ENCODE measurements around the gene MIOX. TPM values are rescaled to one million over a fixed set of nuclear protein-coding genes. Genes with fewer than 3 reads are reported as not detected.
A peak's percentile ranks its signal among the peaks of the same experiment; 100 is the strongest.

Gene MIOX
- 0.29 TPM in 1 of 2 replicates, not detected in the other for total RNA-seq

DNA sequence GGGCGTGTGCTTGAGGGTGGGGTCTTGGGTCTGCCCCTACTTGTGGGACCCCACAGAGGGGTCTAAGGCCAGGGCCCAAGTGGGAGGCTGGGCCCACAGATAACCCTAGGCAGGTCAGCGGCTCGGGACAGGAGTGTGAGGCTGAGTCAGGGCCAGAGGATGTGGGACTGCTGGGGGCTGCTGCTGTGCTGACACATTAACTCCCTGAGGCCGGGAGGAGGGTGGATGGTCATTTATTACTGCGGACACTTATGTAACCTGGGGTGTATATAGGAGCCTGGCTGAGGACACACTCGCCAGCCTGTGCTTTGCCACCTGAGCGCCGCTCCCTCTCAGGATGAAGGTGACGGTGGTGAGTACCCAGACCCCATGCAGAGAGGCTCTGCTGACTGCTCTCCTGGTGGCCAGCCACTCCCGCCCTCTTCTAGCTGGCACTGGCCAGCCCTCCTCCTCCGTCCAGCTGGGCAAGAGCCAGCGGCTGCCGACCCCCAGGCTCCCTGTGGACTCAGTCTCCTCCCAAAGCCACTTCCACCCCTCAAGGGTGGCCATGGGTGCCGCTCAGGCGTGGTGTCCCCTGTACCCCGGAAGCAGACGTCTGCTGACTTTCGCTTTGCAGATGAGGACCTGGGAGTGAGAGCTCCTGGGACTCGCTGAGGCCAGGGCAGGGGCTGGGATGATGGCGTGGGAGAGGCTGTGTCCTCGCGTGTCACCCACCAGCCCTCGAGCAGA, at the start of gene MIOX:
Gene MIOX, plus strand, starts transcription at position 299 of the 729 bp plus-strand sequence. Its CDS starts 39 bp downstream, at position 338.
- peaks cover 2% of the 10 kb centered on the region for H3K27me3 Mint-ChIP-seq (ENCODE audit: insufficient read depth)
- no peak within 1 kb of the TSS for H3K27ac Mint-ChIP-seq
- no peak for DNase-seq (ENCODE audit: low spot score)
- no peak within 1 kb of the TSS for H3K4me3 Mint-ChIP-seq
- H3K9me3 Mint-ChIP-seq: no peaks in the 10 kb centered on the region
- intact Hi-C loops (cut with micrococcal nuclease): no loop called here
- peaks cover 7% of the 10 kb centered on the region for H3K4me1 Mint-ChIP-seq (ENCODE audit: low read depth)
- H3K36me3 Mint-ChIP-seq (ENCODE audit: low read depth): no peaks in the 10 kb centered on the region

DNA sequence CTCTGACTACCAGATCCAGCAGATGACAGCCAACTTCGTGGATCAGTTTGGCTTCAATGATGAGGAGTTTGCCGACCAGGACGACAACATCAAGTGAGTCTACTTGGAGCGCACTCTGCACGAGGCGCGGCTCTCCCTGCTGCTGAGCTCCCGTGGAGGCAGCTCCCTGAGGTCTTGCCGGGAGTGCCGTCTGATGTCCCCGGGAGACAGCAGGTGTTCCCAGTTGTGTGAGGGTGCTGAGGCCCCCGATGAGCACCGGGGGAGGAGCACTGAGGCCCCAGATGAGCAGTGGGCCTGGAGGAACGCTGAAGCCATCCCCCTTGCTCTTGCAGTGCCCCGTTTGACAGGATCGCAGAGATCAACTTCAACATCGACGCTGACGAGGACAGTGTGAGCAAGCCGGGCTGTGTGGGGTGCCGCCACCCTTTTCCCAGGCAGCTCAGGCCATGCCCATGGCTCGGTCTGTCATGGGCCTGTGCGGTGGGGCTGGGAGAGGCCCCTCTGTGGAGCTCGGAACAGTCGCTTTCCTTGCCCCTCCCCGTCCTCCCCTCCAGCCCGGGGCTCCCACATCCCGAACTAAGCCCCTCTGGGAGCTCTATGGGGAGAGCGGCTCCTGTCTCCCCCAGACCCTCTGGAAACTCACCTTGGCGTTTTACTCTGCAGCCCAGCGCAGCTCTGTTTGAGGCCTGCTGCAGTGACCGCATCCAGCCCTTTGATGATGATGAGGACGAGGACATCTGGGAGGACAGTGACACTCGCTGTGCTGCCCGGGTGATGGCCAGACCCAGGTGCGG, 49.0 kb upstream of the MIOX start:
- intact Hi-C loops (cut with micrococcal nuclease): no loop called here
- H3K27me3 Mint-ChIP-seq (ENCODE audit: insufficient read depth): no peaks in the 10 kb centered on the region

GRCh38 chr22:50438305-50439275, 48.1 kb upstream of the MIOX start:
- Mint-ChIP-seq H3K36me3 (ENCODE audit: low read depth) (peaks cover 6% of the 10 kb centered on the region), H3K27ac (no peak overlapping the region), H3K9me3 (no peaks in the 10 kb centered on the region), H3K4me1 (ENCODE audit: low read depth) (no peaks in the 10 kb centered on the region), H3K27me3 (ENCODE audit: insufficient read depth) (no peaks in the 10 kb centered on the region), H3K4me3 (no peak overlapping the region)
- intact Hi-C loops (cut with micrococcal nuclease): no loop called here
- DNase-seq (ENCODE audit: low spot score): no peak

More for the DNA sequence above, 49.0 kb upstream of the MIOX start:
- Mint-ChIP-seq H3K9me3 (no peaks in the 10 kb centered on the region), H3K4me1 (ENCODE audit: low read depth) (no peaks in the 10 kb centered on the region), H3K36me3 (ENCODE audit: low read depth) (peaks cover 4% of the 10 kb centered on the region), H3K4me3 (no peak overlapping the region), H3K27ac (no peak overlapping the region)
- no peak for DNase-seq (ENCODE audit: low spot score)

DNA sequence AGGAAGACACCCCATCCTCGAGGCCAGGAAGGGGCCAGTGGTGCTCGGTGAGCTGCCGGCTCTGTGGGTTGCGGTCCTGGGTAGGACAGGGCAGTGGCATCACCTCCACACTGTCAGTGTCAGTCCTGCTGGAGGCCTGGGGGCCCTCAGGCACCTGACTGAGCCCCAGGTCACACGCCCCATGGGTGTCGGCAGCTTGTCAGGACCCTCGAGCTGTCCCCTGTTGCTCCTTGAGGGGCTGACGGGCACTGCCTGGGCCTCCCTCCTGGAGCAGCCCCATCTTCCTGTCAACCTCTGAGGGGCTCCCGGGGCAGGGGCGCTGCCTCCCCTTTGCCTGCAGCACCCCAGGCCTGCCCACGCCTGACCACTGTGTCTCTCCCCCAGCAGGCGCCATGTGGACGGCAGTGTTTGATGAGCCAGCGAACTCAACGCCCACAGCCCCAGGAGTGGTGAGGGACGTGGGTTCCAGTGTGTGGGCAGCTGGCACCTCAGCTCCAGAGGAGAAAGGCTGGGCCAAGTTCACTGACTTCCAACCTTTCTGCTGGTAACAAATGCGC, 47.3 kb upstream of the MIOX start:
- Mint-ChIP-seq H3K4me3 (no peak overlapping the region), H3K36me3 (ENCODE audit: low read depth) (peaks cover 6% of the 10 kb centered on the region), H3K27me3 (ENCODE audit: insufficient read depth) (no peaks in the 10 kb centered on the region), H3K4me1 (ENCODE audit: low read depth) (no peaks in the 10 kb centered on the region), H3K9me3 (no peaks in the 10 kb centered on the region), H3K27ac (no peak overlapping the region)
- intact Hi-C loops (cut with micrococcal nuclease): no loop called here
- DNase-seq (ENCODE audit: low spot score): no peak

- Mint-ChIP-seq H3K27me3 (ENCODE audit: insufficient read depth) (no peaks in the 10 kb centered on the region), H3K27ac (no peak overlapping the region), H3K4me3 (no peak overlapping the region), H3K4me1 (ENCODE audit: low read depth) (no peaks in the 10 kb centered on the region), H3K36me3 (ENCODE audit: low read depth) (peaks cover 6% of the 10 kb centered on the region), H3K9me3 (no peaks in the 10 kb centered on the region)
- DNase-seq (ENCODE audit: low spot score): no peak
- intact Hi-C loops (cut with micrococcal nuclease): no loop called here
Observed at GRCh38 chr22:50439871-50440331, 46.8 kb upstream of the MIOX start.

- Mint-ChIP-seq H3K4me3 (no peak overlapping the region), H3K9me3 (no peaks in the 10 kb centered on the region), H3K27ac (no peak overlapping the region), H3K27me3 (ENCODE audit: insufficient read depth) (no peaks in the 10 kb centered on the region), H3K4me1 (ENCODE audit: low read depth) (no peaks in the 10 kb centered on the region), H3K36me3 (ENCODE audit: low read depth) (peaks cover 2% of the 10 kb centered on the region)
- intact Hi-C loops (cut with micrococcal nuclease): no loop called here
- no peak for DNase-seq (ENCODE audit: low spot score)
Observed at GRCh38 chr22:50440544-50441249, 46.0 kb upstream of the MIOX start.

DNA sequence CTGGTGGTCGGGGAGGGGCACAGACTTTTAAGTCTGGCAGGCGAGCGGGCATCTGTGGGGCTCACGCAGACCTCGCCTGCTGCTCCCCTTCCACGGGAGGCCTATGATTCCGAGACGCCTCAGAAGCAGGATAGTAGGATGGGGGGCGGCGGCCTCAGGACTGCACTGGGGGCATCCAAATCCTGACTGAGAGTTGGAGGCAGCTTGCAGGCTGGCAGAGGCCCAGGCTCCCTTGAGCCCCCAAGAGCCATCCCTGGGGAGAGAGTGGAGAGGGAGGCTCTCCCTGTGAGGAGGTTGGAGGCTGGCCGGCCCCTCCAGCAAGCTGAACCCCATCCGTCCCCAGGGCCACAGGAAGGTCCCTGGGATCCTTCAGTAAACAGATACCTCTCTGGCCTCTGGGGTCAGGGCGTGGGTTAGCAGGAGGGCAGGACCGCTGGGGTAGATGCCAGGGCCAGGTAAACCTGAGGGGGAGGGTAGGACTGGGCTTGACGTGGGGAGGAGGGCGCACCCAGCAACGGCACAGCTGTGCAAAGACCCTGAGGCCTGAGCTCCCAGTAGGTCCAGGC, 45.1 kb upstream of the MIOX start:
- Mint-ChIP-seq H3K27ac (no peak overlapping the region), H3K36me3 (ENCODE audit: low read depth) (peaks cover 5% of the 10 kb centered on the region), H3K4me3 (no peak overlapping the region), H3K27me3 (ENCODE audit: insufficient read depth) (no peaks in the 10 kb centered on the region), H3K4me1 (ENCODE audit: low read depth) (no peaks in the 10 kb centered on the region), H3K9me3 (no peaks in the 10 kb centered on the region)
- no peak for DNase-seq (ENCODE audit: low spot score)
- intact Hi-C loops (cut with micrococcal nuclease): no loop called here

- Mint-ChIP-seq H3K4me1 (ENCODE audit: low read depth) (no peaks in the 10 kb centered on the region), H3K27me3 (ENCODE audit: insufficient read depth) (no peaks in the 10 kb centered on the region), H3K27ac (peak overlapping the region; percentile 55), H3K4me3 (no peak overlapping the region), H3K9me3 (no peaks in the 10 kb centered on the region), H3K36me3 (ENCODE audit: low read depth) (peaks cover 6% of the 10 kb centered on the region)
- DNase-seq (ENCODE audit: low spot score): no peak
- intact Hi-C loops (cut with micrococcal nuclease): no loop called here
Observed at GRCh38 chr22:50443197-50443596, 43.5 kb upstream of the MIOX start.

DNA sequence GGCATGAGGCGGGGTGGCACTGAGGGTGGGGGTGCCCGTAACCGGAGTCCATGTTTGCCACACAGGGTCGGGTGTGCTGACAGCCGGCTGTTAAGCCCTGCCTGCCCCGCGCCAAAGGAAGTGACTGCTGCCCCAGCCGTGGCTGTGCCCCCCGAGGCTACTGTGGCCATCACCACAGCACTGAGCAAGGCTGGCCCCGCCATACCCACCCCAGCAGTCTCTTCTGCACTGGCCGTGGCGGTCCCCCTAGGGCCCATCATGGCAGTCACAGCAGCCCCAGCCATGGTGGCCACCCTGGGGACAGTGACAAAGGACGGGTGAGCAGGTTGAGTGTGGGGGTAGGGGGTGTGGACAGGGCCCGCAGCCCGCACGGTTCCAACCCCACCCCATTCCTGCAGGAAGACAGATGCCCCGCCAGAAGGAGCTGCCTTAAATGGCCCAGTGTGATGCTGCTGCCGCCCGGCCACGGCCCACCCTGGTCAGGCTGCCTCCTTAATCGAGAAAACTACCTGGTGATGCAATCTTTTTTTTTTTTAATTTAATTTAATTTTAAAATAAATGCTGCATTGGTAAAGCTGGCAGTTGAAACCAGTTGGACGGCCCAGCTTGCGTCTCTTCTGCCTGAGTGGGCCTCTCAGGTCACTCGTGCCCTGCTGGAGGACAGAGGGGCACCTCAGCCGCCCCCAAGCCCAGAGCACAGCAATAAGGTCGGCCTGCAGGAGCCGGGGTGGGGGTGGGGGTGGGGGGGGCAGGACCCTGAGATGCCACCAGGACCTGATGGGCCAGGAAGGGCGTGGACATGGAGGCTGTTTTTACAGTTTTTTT, 42.6 kb upstream of the MIOX start:
- Mint-ChIP-seq H3K27ac (no peak overlapping the region), H3K27me3 (ENCODE audit: insufficient read depth) (no peaks in the 10 kb centered on the region), H3K36me3 (ENCODE audit: low read depth) (peaks cover 11% of the 10 kb centered on the region), H3K4me3 (no peak overlapping the region), H3K9me3 (no peaks in the 10 kb centered on the region), H3K4me1 (ENCODE audit: low read depth) (no peaks in the 10 kb centered on the region)
- intact Hi-C loops (cut with micrococcal nuclease): no loop called here
- DNase-seq (ENCODE audit: low spot score): no peak

DNA sequence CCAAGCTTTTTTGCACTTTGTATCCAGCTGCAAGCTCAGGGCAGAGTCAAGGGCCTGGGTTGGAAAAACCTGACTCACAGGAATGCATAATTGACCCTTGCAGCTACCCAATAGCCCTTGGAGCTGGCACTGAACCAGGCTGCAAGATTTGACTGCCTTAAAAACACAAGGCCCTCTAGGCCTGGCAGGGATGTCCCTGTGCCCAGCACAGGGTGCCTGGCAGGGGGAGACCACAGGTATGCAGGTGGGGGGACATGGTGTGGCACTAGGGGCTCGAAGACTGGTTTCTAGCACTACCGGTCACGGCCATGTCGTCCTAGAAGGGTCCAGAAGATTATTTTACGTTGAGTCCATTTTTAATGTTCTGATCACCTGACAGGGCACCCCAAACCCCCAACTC, 42.0 kb upstream of the MIOX start:
- DNase-seq (ENCODE audit: low spot score): no peak
- Mint-ChIP-seq H3K9me3 (no peaks in the 10 kb centered on the region), H3K36me3 (ENCODE audit: low read depth) (peaks cover 14% of the 10 kb centered on the region), H3K4me3 (no peak overlapping the region), H3K27me3 (ENCODE audit: insufficient read depth) (no peaks in the 10 kb centered on the region), H3K27ac (no peak overlapping the region), H3K4me1 (ENCODE audit: low read depth) (no peaks in the 10 kb centered on the region)
- intact Hi-C loops (cut with micrococcal nuclease): no loop called here

Measured in activated T-helper 1 cell treated with anti-CD3 and anti-CD28 coated beads, Interleukin-12 subunit alpha, Interleukin-12 subunit beta, Interleukin-2, Interleukin-4 antibody, amounts not matched to agents 30 ng/mL and 10 ng/mL and 1 ng/mL, durations not matched to agents 14 hours and 24 hours and 36 hours (primary cell).